GM23338 (cell line): ENCODE results near the gene SLC35F1. TPM values are rescaled to one million over a fixed set of nuclear protein-coding genes. Genes with fewer than 3 reads are reported as not detected.

ENCODE experiments used
- CREB1 ChIP-seq: fragments of 250-450 bp; sonication (Bioruptor Pico); IDR thresholded peaks from 2 replicates; pipeline ENCODE4 v1.5.0; 2020; ENCODE audit warnings: low read depth, mild to moderate bottlenecking, moderate library complexity
- CTCF ChIP-seq, 2 experiments: fragments of 200-600 bp in 1 of 2; sonication (generic) in 1 of 2; conservative IDR thresholded peaks; 2 replicates each; pipeline versions ENCODE4 v1.5.1 to v1.6.1; 2016 to 2017; ENCODE audit warnings: antibody characterized with exemption in 2 of 2, low read depth in 2 of 2, mild to moderate bottlenecking in 2 of 2, moderate library complexity in 1 of 2
- EZH2 ChIP-seq: fragments of 200-600 bp; sonication (generic); IDR thresholded peaks from one replicate; pipeline ENCODE4 v1.8.0; 2017; ENCODE audit warnings: antibody characterized with exemption, mild to moderate bottlenecking, low read depth; ENCODE audit not compliant: unreplicated experiment
- EZH2phosphoT487 ChIP-seq: fragments of 200-600 bp; sonication (generic); IDR thresholded peaks from one replicate; pipeline ENCODE4 v1.8.1; 2018; ENCODE audit warnings: antibody characterized with exemption; ENCODE audit not compliant: unreplicated experiment
- POLR2AphosphoS5 ChIP-seq: IDR thresholded peaks from 2 replicates; pipeline ENCODE4 v1.6.1; 2016; ENCODE audit warnings: antibody characterized with exemption, low read depth
- STAT1 ChIP-seq: IDR thresholded peaks from one replicate; pipeline ENCODE4 v1.6.1; 2016; ENCODE audit warnings: antibody characterized with exemption; ENCODE audit not compliant: unreplicated experiment
- ZNF114 ChIP-seq: fragments of 250-450 bp; sonication (Bioruptor Pico); IDR thresholded peaks from 2 replicates; pipeline ENCODE4 v1.5.0; 2020; ENCODE audit warnings: mild to moderate bottlenecking, moderate library complexity
- ZNF331 ChIP-seq: fragments of 250-450 bp; sonication (Bioruptor Pico); IDR thresholded peaks from 2 replicates; pipeline ENCODE4 v1.5.0; 2020; ENCODE audit warnings: low read depth, mild to moderate bottlenecking, moderate library complexity
- ZNF462 ChIP-seq: fragments of 250-450 bp; sonication (Bioruptor Pico); IDR thresholded peaks from 2 replicates; pipeline ENCODE4 v1.5.0; 2020; ENCODE audit warnings: mild to moderate bottlenecking, moderate library complexity
- polyA plus RNA-seq: library from polyadenylated mRNA; unstranded; fragments of >200 nt; fragmentation: Nextera tagmentation; extraction: Ambion mirVana; gene quantifications from 2 replicates; pipeline ENCODE4 v1.2.1, GENCODE V29; 2016
- total RNA-seq: library from RNA; depleted of rRNA; stranded (reverse); fragments of >200 nt; shearing (Covaris generic); gene quantifications from 2 replicates; pipeline ENCODE4 v1.2.3, GENCODE V29; 2014
- TF ChIP-seq, protein P1 (sequence below): IDR thresholded peaks from one replicate; pipeline ENCODE4 v1.6.1; 2018; ENCODE audit warnings: antibody characterized with exemption; ENCODE audit not compliant: unreplicated experiment

SLC35F1 gene
- total and polyA plus RNA-seq, 2 experiments from 2014 or later, result 3.0 to 10.3 TPM

GRCh38 chr6:118100717-118101116 is 193.7 kb downstream of the SLC35F1 start (continued):
- TF ChIP-seq ZNF462 (CRISPR knock-in tag), result no peak
- no peak for TF ChIP-seq EZH2
- no peak for TF ChIP-seq CREB1 (CRISPR knock-in tag)
- no peak for TF ChIP-seq ZNF114 (CRISPR knock-in tag)
- TF ChIP-seq, protein P1, sequence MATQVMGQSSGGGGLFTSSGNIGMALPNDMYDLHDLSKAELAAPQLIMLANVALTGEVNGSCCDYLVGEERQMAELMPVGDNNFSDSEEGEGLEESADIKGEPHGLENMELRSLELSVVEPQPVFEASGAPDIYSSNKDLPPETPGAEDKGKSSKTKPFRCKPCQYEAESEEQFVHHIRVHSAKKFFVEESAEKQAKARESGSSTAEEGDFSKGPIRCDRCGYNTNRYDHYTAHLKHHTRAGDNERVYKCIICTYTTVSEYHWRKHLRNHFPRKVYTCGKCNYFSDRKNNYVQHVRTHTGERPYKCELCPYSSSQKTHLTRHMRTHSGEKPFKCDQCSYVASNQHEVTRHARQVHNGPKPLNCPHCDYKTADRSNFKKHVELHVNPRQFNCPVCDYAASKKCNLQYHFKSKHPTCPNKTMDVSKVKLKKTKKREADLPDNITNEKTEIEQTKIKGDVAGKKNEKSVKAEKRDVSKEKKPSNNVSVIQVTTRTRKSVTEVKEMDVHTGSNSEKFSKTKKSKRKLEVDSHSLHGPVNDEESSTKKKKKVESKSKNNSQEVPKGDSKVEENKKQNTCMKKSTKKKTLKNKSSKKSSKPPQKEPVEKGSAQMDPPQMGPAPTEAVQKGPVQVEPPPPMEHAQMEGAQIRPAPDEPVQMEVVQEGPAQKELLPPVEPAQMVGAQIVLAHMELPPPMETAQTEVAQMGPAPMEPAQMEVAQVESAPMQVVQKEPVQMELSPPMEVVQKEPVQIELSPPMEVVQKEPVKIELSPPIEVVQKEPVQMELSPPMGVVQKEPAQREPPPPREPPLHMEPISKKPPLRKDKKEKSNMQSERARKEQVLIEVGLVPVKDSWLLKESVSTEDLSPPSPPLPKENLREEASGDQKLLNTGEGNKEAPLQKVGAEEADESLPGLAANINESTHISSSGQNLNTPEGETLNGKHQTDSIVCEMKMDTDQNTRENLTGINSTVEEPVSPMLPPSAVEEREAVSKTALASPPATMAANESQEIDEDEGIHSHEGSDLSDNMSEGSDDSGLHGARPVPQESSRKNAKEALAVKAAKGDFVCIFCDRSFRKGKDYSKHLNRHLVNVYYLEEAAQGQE, result no peak
- TF ChIP-seq EZH2phosphoT487, result no peak
- no peak for TF ChIP-seq STAT1
- TF ChIP-seq CTCF (conservative IDR thresholded peaks at IDR 0.05; ENCODE audit: low read depth in 2 of 2), result no peak
- no peak for TF ChIP-seq ZNF331 (CRISPR knock-in tag)
- TF ChIP-seq POLR2AphosphoS5, result no peak
